ENCODE measurements around the gene KLHDC10.
"Not testable (repeated sequence)": the region's sequence is repeated elsewhere in the genome, so short reads cannot be mapped to it uniquely, and the experiment has no call there.

Gene KLHDC10

GRCh38 chr7:130069978-130070860 is at the start of gene KLHDC10:
Gene KLHDC10 (plus strand): TSS chr7:130070534. CDS start chr7:130070644, 110 bp downstream.
- peak; percentile 97 for DNase-seq

GRCh38 chr7:130021105-130021834 is 49.1 kb upstream of the KLHDC10 start:
- DNase-seq = no peak

- DNase-seq = no peak
Observed at GRCh38 chr7:130022115-130022514, 48.2 kb upstream of the KLHDC10 start.

- DNase-seq = no peak
Observed at GRCh38 chr7:130022623-130023175, 47.6 kb upstream of the KLHDC10 start.

GRCh38 chr7:130024390-130024789 is 45.9 kb upstream of the KLHDC10 start:
- no peak for DNase-seq

GRCh38 chr7:130032698-130033097 is 37.6 kb upstream of the KLHDC10 start:
- DNase-seq = no peak

GRCh38 chr7:130037703-130038102 is 32.6 kb upstream of the KLHDC10 start:
- DNase-seq = no peak

GRCh38 chr7:130040576-130040975 is 29.8 kb upstream of the KLHDC10 start:
- no peak for DNase-seq

GRCh38 chr7:130047831-130048230 is 22.5 kb upstream of the KLHDC10 start:
- no peak for DNase-seq

GRCh38 chr7:130048906-130049305 is 21.4 kb upstream of the KLHDC10 start:
- no peak for DNase-seq

GRCh38 chr7:130052250-130052649 is 18.1 kb upstream of the KLHDC10 start:
- not testable (repeated sequence) for DNase-seq

- DNase-seq = not testable (repeated sequence)
Observed at GRCh38 chr7:130055198-130055597, 15.1 kb upstream of the KLHDC10 start.

GRCh38 chr7:130062246-130062645 is 8.1 kb upstream of the KLHDC10 start:
- DNase-seq = no peak

GRCh38 chr7:130063036-130063435 is 7.3 kb upstream of the KLHDC10 start:
- DNase-seq = peak; percentile 80

GRCh38 chr7:130064580-130064926 is 5.8 kb upstream of the KLHDC10 start:
- not testable (repeated sequence) for DNase-seq

- DNase-seq = no peak
Observed at GRCh38 chr7:130065500-130066152, 4.7 kb upstream of the KLHDC10 start.

GRCh38 chr7:130069179-130069977 is 956 bp upstream of the KLHDC10 start:
- peak; percentile 35 for DNase-seq

- peak; percentile 34 for DNase-seq
Observed at GRCh38 chr7:130070861-130071622, 708 bp downstream of the KLHDC10 start.

GRCh38 chr7:130071701-130072622 is 1.6 kb downstream of the KLHDC10 start:
- peak; percentile 85 for DNase-seq

- no peak for DNase-seq
Observed at GRCh38 chr7:130079846-130080394, 9.6 kb downstream of the KLHDC10 start.
